NB4 (cell line): ENCODE results near the gene PAM16.

Source experiments
- CTCF ChIP-seq: IDR thresholded peaks from one replicate; pipeline ENCODE4 v1.5.1; 2012; ENCODE audit warnings: low read depth, low read length
- MAX ChIP-seq: IDR thresholded peaks from 2 replicates; pipeline ENCODE4 v1.6.1; 2011; ENCODE audit warnings: low read depth, low read length
- MYC ChIP-seq: IDR thresholded peaks from 2 replicates; pipeline ENCODE4 v1.6.1; 2011; ENCODE audit warnings: low read depth, low read length
- POLR2A ChIP-seq: IDR thresholded peaks from 2 replicates; pipeline ENCODE4 v1.6.1; 2011; ENCODE audit warnings: mild to moderate bottlenecking; ENCODE audit not compliant: insufficient read length; ENCODE audit errors: extremely low read depth

GRCh38 chr16:4382795-4383357 lies 31.8 kb upstream of the PAM16 start:
- no peak for TF ChIP-seq MYC
- no peak for TF ChIP-seq CTCF
- no peak for TF ChIP-seq POLR2A
- no peak for TF ChIP-seq MAX
